Measurements from ENCODE around the gene C2orf76.

Gene C2orf76

GRCh38 chr2:119393971-119394748 is 27.5 kb upstream of the C2orf76 start:
- H3K27me3 Mint-ChIP-seq (ENCODE audit: low read depth) = peaks cover 6% of the 10 kb centered on the region
- H3K36me3 Mint-ChIP-seq (ENCODE audit: low read depth) = no peaks in the 10 kb centered on the region
- H3K4me1 Mint-ChIP-seq = peaks cover 13% of the 10 kb centered on the region
- H3K4me3 Mint-ChIP-seq = no peak overlapping the region
- TF ChIP-seq, protein P1, sequence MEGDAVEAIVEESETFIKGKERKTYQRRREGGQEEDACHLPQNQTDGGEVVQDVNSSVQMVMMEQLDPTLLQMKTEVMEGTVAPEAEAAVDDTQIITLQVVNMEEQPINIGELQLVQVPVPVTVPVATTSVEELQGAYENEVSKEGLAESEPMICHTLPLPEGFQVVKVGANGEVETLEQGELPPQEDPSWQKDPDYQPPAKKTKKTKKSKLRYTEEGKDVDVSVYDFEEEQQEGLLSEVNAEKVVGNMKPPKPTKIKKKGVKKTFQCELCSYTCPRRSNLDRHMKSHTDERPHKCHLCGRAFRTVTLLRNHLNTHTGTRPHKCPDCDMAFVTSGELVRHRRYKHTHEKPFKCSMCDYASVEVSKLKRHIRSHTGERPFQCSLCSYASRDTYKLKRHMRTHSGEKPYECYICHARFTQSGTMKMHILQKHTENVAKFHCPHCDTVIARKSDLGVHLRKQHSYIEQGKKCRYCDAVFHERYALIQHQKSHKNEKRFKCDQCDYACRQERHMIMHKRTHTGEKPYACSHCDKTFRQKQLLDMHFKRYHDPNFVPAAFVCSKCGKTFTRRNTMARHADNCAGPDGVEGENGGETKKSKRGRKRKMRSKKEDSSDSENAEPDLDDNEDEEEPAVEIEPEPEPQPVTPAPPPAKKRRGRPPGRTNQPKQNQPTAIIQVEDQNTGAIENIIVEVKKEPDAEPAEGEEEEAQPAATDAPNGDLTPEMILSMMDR (IDR thresholded peaks at IDR 0.05; ENCODE audit: unreplicated experiment in 3 of 3) = no peak
- no peaks in the 10 kb centered on the region for H3K9me3 Mint-ChIP-seq
- no peak overlapping the region for H3K27ac Mint-ChIP-seq

DNA sequence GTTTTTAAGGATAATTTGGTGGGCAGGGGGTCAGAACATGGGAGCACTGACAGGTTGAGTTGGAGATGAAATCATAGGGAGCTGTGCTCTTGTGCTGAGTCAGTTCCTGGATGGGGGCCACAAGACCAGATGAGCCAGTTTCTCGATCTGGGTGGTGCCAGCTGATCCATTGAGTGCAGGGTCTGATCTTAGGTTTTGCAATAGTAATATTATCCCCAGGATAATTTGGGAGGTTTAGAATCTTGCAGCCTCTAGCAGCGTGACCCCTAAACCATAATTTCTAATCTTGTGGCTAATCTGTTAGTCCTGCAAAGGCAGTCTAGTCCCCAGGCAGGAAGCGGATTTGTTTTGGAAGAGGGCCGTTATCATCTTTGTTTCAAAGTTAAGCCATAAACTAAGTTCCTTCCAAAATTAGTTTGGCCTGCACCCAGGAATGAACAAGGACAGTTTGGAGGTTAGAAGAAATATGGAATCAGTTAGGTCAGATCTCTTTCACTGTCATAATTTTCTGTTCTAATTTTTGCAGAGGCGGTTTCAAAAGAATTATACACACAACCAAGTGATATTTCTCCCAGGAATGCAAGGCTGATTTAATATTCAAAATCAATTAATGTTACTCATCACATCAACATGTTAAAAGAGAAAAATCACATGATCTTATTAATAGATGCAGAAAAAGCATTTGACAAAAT is 23.1 kb upstream of the C2orf76 start:
- TF ChIP-seq, protein P1 (IDR thresholded peaks at IDR 0.05; ENCODE audit: unreplicated experiment in 3 of 3) = no peak
- Mint-ChIP-seq H3K27ac (peak overlapping the region; percentile 92 to 94 (median 94)), H3K4me1 (peaks cover 34% of the 10 kb centered on the region), H3K27me3 (ENCODE audit: low read depth) (no peaks in the 10 kb centered on the region), H3K36me3 (ENCODE audit: low read depth) (no peaks in the 10 kb centered on the region), H3K9me3 (no peaks in the 10 kb centered on the region), H3K4me3 (no peak overlapping the region)

- H3K27me3 Mint-ChIP-seq (ENCODE audit: low read depth) = peaks cover 4% of the 10 kb centered on the region
- H3K9me3 Mint-ChIP-seq = no peaks in the 10 kb centered on the region
- H3K4me3 Mint-ChIP-seq = peak overlapping the region in 1 of 3 experiments; percentile 15
These were observed 20.9 kb upstream of the C2orf76 start for GRCh38 chr2:119387381-119388129.

GRCh38 chr2:119385466-119385865 is 18.8 kb upstream of the C2orf76 start:
- peaks cover 45% of the 10 kb centered on the region for H3K4me1 Mint-ChIP-seq
- H3K36me3 Mint-ChIP-seq (ENCODE audit: low read depth) = no peaks in the 10 kb centered on the region
- no peaks in the 10 kb centered on the region for H3K9me3 Mint-ChIP-seq
- H3K4me3 Mint-ChIP-seq = no peak overlapping the region
- TF ChIP-seq, protein P1 (IDR thresholded peaks at IDR 0.05; ENCODE audit: unreplicated experiment in 3 of 3) = no peak
- H3K27ac Mint-ChIP-seq = peak overlapping the region in 1 of 3 experiments; percentile 34
- peaks cover 4% of the 10 kb centered on the region for H3K27me3 Mint-ChIP-seq (ENCODE audit: low read depth)

More at GRCh38 chr2:119387381-119388129, 20.9 kb upstream of the C2orf76 start:
- Mint-ChIP-seq H3K36me3 (ENCODE audit: low read depth) (no peaks in the 10 kb centered on the region), H3K4me1 (peaks cover 45% of the 10 kb centered on the region), H3K27ac (peak overlapping the region; percentile 92 to 94 (median 94))
- TF ChIP-seq, protein P1 (IDR thresholded peaks at IDR 0.05; ENCODE audit: unreplicated experiment in 3 of 3) = peak in 2 of 3 experiments; percentile 28 to 32

GRCh38 chr2:119384971-119385370 is 18.3 kb upstream of the C2orf76 start:
- H3K27ac Mint-ChIP-seq = peak overlapping the region in 1 of 3 experiments; percentile 34
- H3K4me3 Mint-ChIP-seq = no peak overlapping the region
- H3K36me3 Mint-ChIP-seq (ENCODE audit: low read depth) = no peaks in the 10 kb centered on the region
- TF ChIP-seq, protein P1 (IDR thresholded peaks at IDR 0.05; ENCODE audit: unreplicated experiment in 3 of 3) = no peak
- no peaks in the 10 kb centered on the region for H3K9me3 Mint-ChIP-seq
- peaks cover 41% of the 10 kb centered on the region for H3K4me1 Mint-ChIP-seq
- peaks cover 4% of the 10 kb centered on the region for H3K27me3 Mint-ChIP-seq (ENCODE audit: low read depth)
